Measurements from ENCODE around the gene SMAD9. TPM values are rescaled to one million over a fixed set of nuclear protein-coding genes. Genes with fewer than 3 reads are reported as not detected.

The SMAD9 gene
- total RNA-seq, 1 experiment from 2014 or later = 1.1 TPM

DNA sequence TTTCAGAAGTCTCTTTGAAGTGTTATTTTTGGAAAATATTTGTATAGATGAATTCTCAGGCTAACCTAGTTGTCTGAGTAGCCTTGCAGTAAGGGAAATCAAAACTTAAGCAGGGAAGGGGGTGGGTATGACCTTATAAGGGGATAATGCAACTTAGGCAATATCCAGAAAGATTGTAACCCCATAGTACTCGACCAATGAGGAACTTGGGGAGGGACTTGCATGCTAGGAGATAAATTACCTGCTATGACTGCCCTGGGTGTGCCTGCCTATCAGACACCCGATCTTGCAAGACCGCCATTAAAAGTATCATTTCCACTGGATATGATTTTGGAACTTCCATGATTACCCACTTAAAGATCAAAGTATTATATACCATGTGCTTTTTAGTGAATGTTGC is 124.0 kb downstream of the SMAD9 start:
- Histone ChIP-seq H2BK20ac (ENCODE audit: low read depth, low read length, poor library complexity, severe bottlenecking) (no peak overlapping the region), H3K14ac (ENCODE audit: insufficient read depth, low read length) (no peak overlapping the region), H3K4me2 (ENCODE audit: insufficient read depth, insufficient read length, low read length) (peak overlapping the region; percentile 10), H3T11ph (ENCODE audit: low read length) (no peak overlapping the region), H3K27me3 (ENCODE audit: insufficient read depth, low read length) (no peaks in the 10 kb centered on the region), H2BK5ac (ENCODE audit: insufficient read length, low read length) (no peak overlapping the region), H3K56ac (ENCODE audit: insufficient read length, low read depth, low read length) (no peak overlapping the region), H3K27ac (ENCODE audit: insufficient read length, low read depth, low read length) (no peak overlapping the region), H4K5ac (ENCODE audit: insufficient read length, low read depth, low read length) (no peak overlapping the region), H3K23ac (ENCODE audit: insufficient read length, low read depth, low read length) (no peak overlapping the region), H3K23me2 (ENCODE audit: insufficient read length, low read depth, low read length, poor library complexity, severe bottlenecking) (no peaks in the 10 kb centered on the region), H3K79me1 (ENCODE audit: insufficient read depth, low read depth, low read length, poor library complexity, severe bottlenecking) (no peaks in the 10 kb centered on the region), H2BK12ac (ENCODE audit: insufficient read length, low read depth, low read length) (no peak overlapping the region), H3K4ac (ENCODE audit: low read depth, low read length) (no peak overlapping the region), H3K9ac (ENCODE audit: extremely low read depth, insufficient read length, low read length) (no peak overlapping the region), H3K4me1 (ENCODE audit: insufficient read depth, low read length) (peaks cover 6% of the 10 kb centered on the region; the same call in 1 of the 2 replicates), H3K9me3 (ENCODE audit: control insufficient read depth, low read depth, low read length) (no peaks in the 10 kb centered on the region), H2AFZ (ENCODE audit: low read length) (no peak overlapping the region), H2AK5ac (ENCODE audit: insufficient read length, low read length) (no peak overlapping the region), H2BK15ac (ENCODE audit: low read depth, low read length) (no peak overlapping the region), H2BK120ac (ENCODE audit: low read depth, low read length, poor library complexity, severe bottlenecking) (no peak overlapping the region), H4K91ac (ENCODE audit: insufficient read length, low read depth, low read length) (no peak overlapping the region), H3K79me2 (ENCODE audit: insufficient read depth, low read length) (no peaks in the 10 kb centered on the region), H3K18ac (ENCODE audit: insufficient read length, low read depth, low read length) (no peak overlapping the region), H4K20me1 (ENCODE audit: control insufficient read depth, insufficient read depth, insufficient read length) (no peaks in the 10 kb centered on the region), H4K8ac (replicated peaks; ENCODE audit: insufficient read length, low read depth, low read length) (no peak overlapping the region)
- TF ChIP-seq, protein P1, sequence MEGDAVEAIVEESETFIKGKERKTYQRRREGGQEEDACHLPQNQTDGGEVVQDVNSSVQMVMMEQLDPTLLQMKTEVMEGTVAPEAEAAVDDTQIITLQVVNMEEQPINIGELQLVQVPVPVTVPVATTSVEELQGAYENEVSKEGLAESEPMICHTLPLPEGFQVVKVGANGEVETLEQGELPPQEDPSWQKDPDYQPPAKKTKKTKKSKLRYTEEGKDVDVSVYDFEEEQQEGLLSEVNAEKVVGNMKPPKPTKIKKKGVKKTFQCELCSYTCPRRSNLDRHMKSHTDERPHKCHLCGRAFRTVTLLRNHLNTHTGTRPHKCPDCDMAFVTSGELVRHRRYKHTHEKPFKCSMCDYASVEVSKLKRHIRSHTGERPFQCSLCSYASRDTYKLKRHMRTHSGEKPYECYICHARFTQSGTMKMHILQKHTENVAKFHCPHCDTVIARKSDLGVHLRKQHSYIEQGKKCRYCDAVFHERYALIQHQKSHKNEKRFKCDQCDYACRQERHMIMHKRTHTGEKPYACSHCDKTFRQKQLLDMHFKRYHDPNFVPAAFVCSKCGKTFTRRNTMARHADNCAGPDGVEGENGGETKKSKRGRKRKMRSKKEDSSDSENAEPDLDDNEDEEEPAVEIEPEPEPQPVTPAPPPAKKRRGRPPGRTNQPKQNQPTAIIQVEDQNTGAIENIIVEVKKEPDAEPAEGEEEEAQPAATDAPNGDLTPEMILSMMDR (conservative IDR thresholded peaks at IDR 0.05) = no peak
- H3K36me3 Mint-ChIP-seq (ENCODE audit: insufficient read depth in 1 of 3, low read depth in 3 of 3) = peaks cover 0 to 2% (median 0%) of the 10 kb centered on the region in 3 experiments; a peak in 1 of 7 replicates
- peak overlapping the region; percentile 20 to 82 (median 53); a peak in 3 of 7 replicates for H3K27ac Mint-ChIP-seq
- no peak overlapping the region for H3K4me3 Mint-ChIP-seq
- WGBS (ENCODE audit: extremely low coverage, insufficient read length, low lambda C conversion rate) = no CpG with 5 or more reads among the region's 3 CpGs
- H3K4me1 Mint-ChIP-seq = peaks cover 14 to 20% of the 10 kb centered on the region in 2 experiments
- no peak for DNase-seq
- no peaks in the 10 kb centered on the region; the same call in 1 of the 2 replicates for H3K27me3 Mint-ChIP-seq (ENCODE audit: low read depth)
- H3K9me3 Mint-ChIP-seq = no peaks in the 10 kb centered on the region
